22Rv1 (cell line): ENCODE measurements around the gene TCTN2.

Experiments
- H3K27ac ChIP-seq: fragments of 450-650 bp; 2 replicates; pipeline ENCODE4 v1.5.1; 2017
- ZFX ChIP-seq: fragments of 450-650 bp; IDR thresholded peaks from 2 replicates; pipeline ENCODE4 v1.6.1; 2017; ENCODE audit warnings: antibody characterized with exemption, borderline replicate concordance
- TF ChIP-seq, protein P1 (sequence below): fragments of 450-650 bp; IDR thresholded peaks from 2 replicates; pipeline ENCODE4 v1.5.1; 2017; ENCODE audit warnings: mild to moderate bottlenecking

TCTN2 gene

DNA sequence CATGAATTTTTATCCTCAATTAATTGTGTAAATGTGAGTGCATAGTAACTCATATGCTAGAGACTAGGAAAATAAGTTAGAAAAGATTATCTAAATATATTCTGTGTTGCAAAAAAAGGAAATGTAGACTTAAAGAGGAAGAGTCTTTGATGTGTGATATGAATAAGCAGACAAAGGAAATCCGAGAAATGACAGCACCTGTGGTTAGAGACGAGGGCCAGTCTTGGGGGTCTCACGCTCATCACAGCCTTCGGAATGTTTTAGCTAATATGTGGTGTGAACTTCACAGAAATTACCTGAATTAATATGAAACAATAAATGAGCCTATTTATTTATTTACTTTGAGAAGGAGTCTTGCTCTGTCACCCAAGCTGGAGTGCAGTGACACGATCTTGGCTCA, 52.9 kb downstream of the TCTN2 start:
- H3K27ac ChIP-seq = no peak overlapping the region
- TF ChIP-seq, protein P1, sequence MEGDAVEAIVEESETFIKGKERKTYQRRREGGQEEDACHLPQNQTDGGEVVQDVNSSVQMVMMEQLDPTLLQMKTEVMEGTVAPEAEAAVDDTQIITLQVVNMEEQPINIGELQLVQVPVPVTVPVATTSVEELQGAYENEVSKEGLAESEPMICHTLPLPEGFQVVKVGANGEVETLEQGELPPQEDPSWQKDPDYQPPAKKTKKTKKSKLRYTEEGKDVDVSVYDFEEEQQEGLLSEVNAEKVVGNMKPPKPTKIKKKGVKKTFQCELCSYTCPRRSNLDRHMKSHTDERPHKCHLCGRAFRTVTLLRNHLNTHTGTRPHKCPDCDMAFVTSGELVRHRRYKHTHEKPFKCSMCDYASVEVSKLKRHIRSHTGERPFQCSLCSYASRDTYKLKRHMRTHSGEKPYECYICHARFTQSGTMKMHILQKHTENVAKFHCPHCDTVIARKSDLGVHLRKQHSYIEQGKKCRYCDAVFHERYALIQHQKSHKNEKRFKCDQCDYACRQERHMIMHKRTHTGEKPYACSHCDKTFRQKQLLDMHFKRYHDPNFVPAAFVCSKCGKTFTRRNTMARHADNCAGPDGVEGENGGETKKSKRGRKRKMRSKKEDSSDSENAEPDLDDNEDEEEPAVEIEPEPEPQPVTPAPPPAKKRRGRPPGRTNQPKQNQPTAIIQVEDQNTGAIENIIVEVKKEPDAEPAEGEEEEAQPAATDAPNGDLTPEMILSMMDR = no peak

DNA sequence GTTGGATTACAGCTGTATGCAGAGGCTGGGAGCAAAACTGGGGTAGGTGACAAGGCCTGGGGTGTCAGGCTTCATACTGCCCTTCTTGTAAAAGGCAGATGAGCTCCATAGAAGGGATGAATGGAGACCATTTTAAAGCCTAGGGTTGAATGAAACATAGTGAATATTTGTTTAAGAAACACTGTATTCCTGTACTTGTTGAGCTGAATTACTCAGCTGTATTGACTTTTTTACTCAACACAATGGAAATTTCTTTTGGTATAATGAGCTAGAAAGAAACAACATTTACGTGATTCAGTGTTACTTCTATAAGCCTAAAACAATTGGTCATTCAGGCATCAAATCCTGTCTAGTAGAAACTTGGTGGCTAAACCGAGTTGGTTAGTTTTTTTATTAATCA, 55.3 kb downstream of the TCTN2 start:
- TF ChIP-seq, protein P1 = no peak
- no peak for TF ChIP-seq ZFX
- no peak overlapping the region for H3K27ac ChIP-seq

DNA sequence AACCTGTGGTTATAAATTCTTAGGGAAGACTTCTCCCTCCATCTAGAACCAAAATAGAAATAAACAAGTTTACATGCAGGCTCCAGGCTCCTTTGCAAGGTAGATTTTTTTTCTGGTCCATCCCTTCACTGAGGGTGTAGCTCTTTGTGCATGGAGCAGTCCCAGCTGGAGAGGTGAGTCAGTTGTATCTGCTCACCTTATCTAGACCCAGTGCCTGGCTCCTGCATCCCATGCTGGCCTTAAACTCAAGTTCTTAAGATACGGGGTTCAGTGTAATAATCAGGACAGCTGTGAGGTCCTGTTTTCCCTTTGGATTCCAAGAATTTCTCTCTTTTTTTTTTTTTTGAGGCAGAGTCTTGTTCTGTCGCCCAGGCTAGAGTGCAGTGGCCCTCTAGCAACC, 56.0 kb downstream of the TCTN2 start:
- H3K27ac ChIP-seq = no peak overlapping the region
- TF ChIP-seq, protein P1 = no peak
- TF ChIP-seq ZFX = no peak

DNA sequence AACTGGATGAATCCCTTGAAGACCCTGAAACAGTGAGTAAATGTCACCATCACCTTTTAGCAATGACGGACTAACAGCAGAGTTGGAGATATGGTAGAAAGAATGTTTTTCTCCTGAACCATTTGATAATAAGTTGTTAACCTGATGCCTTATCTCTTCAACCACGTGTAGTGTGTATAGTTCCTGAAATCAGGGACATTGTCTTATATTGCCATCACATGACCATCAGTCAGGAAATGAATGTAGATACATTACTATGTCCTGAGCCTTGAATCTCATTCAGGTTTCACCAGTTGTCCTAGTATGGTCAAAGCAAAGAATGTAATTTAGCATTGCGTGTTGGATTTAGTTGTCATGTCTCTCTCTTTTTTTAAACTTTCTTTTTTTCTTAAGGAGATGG, 57.0 kb downstream of the TCTN2 start:
- TF ChIP-seq, protein P1 = no peak
- H3K27ac ChIP-seq = no peak overlapping the region

DNA sequence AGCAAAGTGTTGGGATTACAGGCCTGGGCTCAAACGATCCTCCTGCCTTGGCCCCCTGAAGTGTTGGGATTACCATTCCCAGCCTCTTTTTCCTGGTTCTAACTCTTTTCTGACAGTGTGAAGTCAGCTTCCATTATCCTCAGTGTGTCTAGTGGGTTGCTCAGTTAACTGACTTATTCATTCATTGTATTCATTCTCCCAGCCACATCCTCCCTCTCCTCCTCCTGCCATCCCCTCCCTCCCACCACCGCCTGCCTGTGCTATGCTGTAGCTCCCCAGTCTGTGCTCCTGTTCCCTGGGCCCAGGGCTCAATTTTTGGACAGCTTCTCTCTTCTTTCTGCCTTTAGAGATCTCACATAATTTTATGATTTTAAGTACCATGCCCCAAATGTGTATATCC, 60.7 kb downstream of the TCTN2 start:
- TF ChIP-seq, protein P1 = no peak
- no peak for TF ChIP-seq ZFX
- H3K27ac ChIP-seq = no peak overlapping the region

DNA sequence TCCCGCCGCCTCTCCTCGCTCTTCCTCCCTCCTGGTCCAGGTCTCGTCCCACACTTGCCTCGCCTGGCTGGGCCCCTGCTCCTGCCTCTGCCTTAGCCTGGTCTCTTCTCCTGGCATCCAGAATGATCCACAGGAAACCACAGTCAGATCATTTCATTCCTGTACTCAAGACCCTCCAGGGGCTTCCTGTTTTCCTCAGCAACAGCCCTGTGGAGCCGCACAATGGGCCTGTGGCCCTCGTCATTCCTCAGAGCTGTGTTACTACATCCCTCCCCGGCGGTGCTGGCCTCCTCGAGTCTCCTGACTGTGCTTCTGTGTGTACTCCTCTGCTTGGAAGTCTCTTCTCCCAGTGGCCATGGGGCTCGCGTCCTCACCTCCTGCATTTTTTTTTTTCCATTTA, 61.3 kb downstream of the TCTN2 start:
- TF ChIP-seq, protein P1 = no peak
- TF ChIP-seq ZFX = no peak
- no peak overlapping the region for H3K27ac ChIP-seq

DNA sequence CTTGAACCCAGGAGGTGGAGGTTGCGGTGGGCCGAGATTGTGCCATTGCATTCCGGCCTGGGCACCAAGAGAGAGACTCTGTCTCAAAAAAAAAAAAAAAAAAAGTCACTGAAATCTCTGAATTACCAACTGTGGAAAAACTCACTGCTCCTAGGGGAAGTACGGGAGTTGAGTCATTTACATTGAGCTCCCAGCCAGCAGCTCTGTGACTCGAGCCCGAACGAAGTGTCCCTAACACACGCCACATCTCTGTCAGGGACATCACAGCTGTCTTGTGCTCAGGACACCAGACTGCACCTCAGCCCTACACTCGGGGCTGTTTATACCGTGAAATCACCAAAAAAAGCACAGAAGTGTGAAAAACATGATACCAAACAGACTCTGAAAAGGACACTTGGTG, 62.3 kb downstream of the TCTN2 start:
- H3K27ac ChIP-seq = no peak overlapping the region
- TF ChIP-seq ZFX = no peak
- TF ChIP-seq, protein P1 = no peak
